ENCODE data around the gene BMPR1A. TPM values are rescaled to one million over a fixed set of nuclear protein-coding genes. Genes with fewer than 3 reads are reported as not detected.

The BMPR1A gene
- total RNA-seq, 1 experiment from 2014 or later = 94.3 TPM

- ATAC-seq (no peak), DNase-seq (ENCODE audit: low read depth, low spot score) (no peak)
- Histone ChIP-seq H3K4me3 (ENCODE audit: low read depth in 2 of 2, low read length in 2 of 2) (no peak overlapping the region), H3K27ac (ENCODE audit: low read length) (no peak overlapping the region), H3K27me3 (ENCODE audit: control insufficient read depth, insufficient read depth, low read length) (no peaks in the 10 kb centered on the region), H3K4me1 (ENCODE audit: control insufficient read depth, insufficient read depth, low read length) (no peaks in the 10 kb centered on the region), H3K9me3 (ENCODE audit: control insufficient read depth, insufficient read depth, low read depth, low read length) (no peaks in the 10 kb centered on the region), H3K36me3 (ENCODE audit: control insufficient read depth, insufficient read depth, low read length) (no peaks in the 10 kb centered on the region)
- in situ Hi-C loops (cut with HindIII; ENCODE audit: low pct_unique_long_range_greater_than_20kb, low sequenced_read_pairs) (no loop called here), intact Hi-C loops (cut with micrococcal nuclease; ENCODE audit: unreplicated experiment) (no loop called here)
- ChIA-PET POLR2A (no interaction called here), CTCF (no interaction called here)
- TF ChIP-seq CTCF (IDR thresholded peaks at IDR 0.05) = no peak
- TF ChIP-seq TCF7L2 (IDR thresholded peaks at IDR 0.05; ENCODE audit: low read depth, low read length) = no peak
- no peak for TF ChIP-seq REST (IDR thresholded peaks at IDR 0.05; ENCODE audit: insufficient read depth in 1 of 2, low read depth in 2 of 2, low read length in 1 of 2)
- no peak for TF ChIP-seq POLR2AphosphoS5 (IDR thresholded peaks at IDR 0.05; ENCODE audit: low read depth, low read length)
- no peak for TF ChIP-seq SIN3A (IDR thresholded peaks at IDR 0.05; ENCODE audit: borderline replicate concordance, insufficient read depth, low read depth, low read length)
- no TSS peak for BruUV-seq (replicated peaks)
Measured at GRCh38 chr10:86849181-86849894, 92.9 kb downstream of the BMPR1A start.

GRCh38 chr10:86850481-86850880 is 94.1 kb downstream of the BMPR1A start:
- in situ Hi-C loops (cut with HindIII; ENCODE audit: low pct_unique_long_range_greater_than_20kb, low sequenced_read_pairs) (no loop called here), intact Hi-C loops (cut with micrococcal nuclease; ENCODE audit: unreplicated experiment) (no loop called here)
- TF ChIP-seq SIN3A (IDR thresholded peaks at IDR 0.05; ENCODE audit: borderline replicate concordance, insufficient read depth, low read depth, low read length) = no peak
- no peak for TF ChIP-seq POLR2AphosphoS5 (IDR thresholded peaks at IDR 0.05; ENCODE audit: low read depth, low read length)
- TF ChIP-seq REST (IDR thresholded peaks at IDR 0.05; ENCODE audit: insufficient read depth in 1 of 2, low read depth in 2 of 2, low read length in 1 of 2) = no peak
- no peak for TF ChIP-seq CTCF (IDR thresholded peaks at IDR 0.05)
- no peak for TF ChIP-seq TCF7L2 (IDR thresholded peaks at IDR 0.05; ENCODE audit: low read depth, low read length)
- ATAC-seq (no peak), DNase-seq (ENCODE audit: low read depth, low spot score) (no peak)
- CTCF ChIA-PET = no interaction called here
- Histone ChIP-seq H3K9me3 (ENCODE audit: control insufficient read depth, insufficient read depth, low read depth, low read length) (no peaks in the 10 kb centered on the region), H3K4me1 (ENCODE audit: control insufficient read depth, insufficient read depth, low read length) (no peaks in the 10 kb centered on the region), H3K27me3 (ENCODE audit: control insufficient read depth, insufficient read depth, low read length) (no peaks in the 10 kb centered on the region), H3K27ac (ENCODE audit: low read length) (no peak overlapping the region), H3K36me3 (ENCODE audit: control insufficient read depth, insufficient read depth, low read length) (no peaks in the 10 kb centered on the region), H3K4me3 (ENCODE audit: low read depth in 2 of 2, low read length in 2 of 2) (no peak overlapping the region)
- BruUV-seq (replicated peaks) = no TSS peak
- POLR2A ChIA-PET = no interaction called here

Measured in Panc1 (cell line).